ENCODE measurements around the gene SPRR1B. TPM values are rescaled to one million over a fixed set of nuclear protein-coding genes. Genes with fewer than 3 reads are reported as not detected.

Gene SPRR1B
- total and polyA plus RNA-seq, 9 donors, result not detected

- DNase-seq, result no peak
- H3K4me1 ChIP-seq (ENCODE audit: insufficient read depth), result no peaks in the 10 kb centered on the region
- H3K27ac ChIP-seq, result no peak within 1 kb of the TSS
- 89 to 95% (median 91%) methylated on average over 2 of the region's 2 CpGs for WGBS, 3 donors
- no peak within 1 kb of the TSS for H3K4me3 ChIP-seq
- H3K27me3 ChIP-seq, result no peaks in the 10 kb centered on the region
- H3K36me3 ChIP-seq, result no peaks in the 10 kb centered on the region
- intact Hi-C loops (cut with DNase I), result no loop called here
- TF ChIP-seq POLR2A (IDR thresholded peaks at IDR 0.05) (no peak), EP300 (IDR thresholded peaks at IDR 0.05) (no peak), CTCF (IDR thresholded peaks at IDR 0.05) (no peak)
- no peaks in the 10 kb centered on the region for H3K9me3 ChIP-seq
Measured at GRCh38 chr1:153057375-153057774, 26.4 kb downstream of the SPRR1B start, which contains the start of gene SPRR2A. TSS of gene SPRR2A (minus strand) at chr1:153057512. CDS start at chr1:153056735, 777 bp downstream.

GRCh38 chr1:153058154-153058553 is 27.2 kb downstream of the SPRR1B start:
- no peak overlapping the region for H3K4me3 ChIP-seq

GRCh38 chr1:153058826-153059784 is 28.1 kb downstream of the SPRR1B start:
- H3K4me1 ChIP-seq (ENCODE audit: insufficient read depth), result no peaks in the 10 kb centered on the region
- no peaks in the 10 kb centered on the region for H3K9me3 ChIP-seq
- no peaks in the 10 kb centered on the region for H3K27me3 ChIP-seq
- H3K36me3 ChIP-seq, result no peaks in the 10 kb centered on the region
- H3K27ac ChIP-seq, result no peak overlapping the region
- TF ChIP-seq CTCF (IDR thresholded peaks at IDR 0.05), result no peak
- no peak for TF ChIP-seq EP300 (IDR thresholded peaks at IDR 0.05)
- no peak for TF ChIP-seq POLR2A (IDR thresholded peaks at IDR 0.05)
- no peak overlapping the region for H3K4me3 ChIP-seq
- WGBS, 3 donors, result 89 to 95% (median 94%) methylated on average over 6 of the region's 6 CpGs
- intact Hi-C loops (cut with DNase I), result no loop called here
- no peak for DNase-seq

More at GRCh38 chr1:153058154-153058553, 27.2 kb downstream of the SPRR1B start:
- 69 to 85% (median 76%) methylated on average over 2 of the region's 2 CpGs for WGBS, 3 donors
- Histone ChIP-seq H3K36me3 (no peaks in the 10 kb centered on the region), H3K9me3 (no peaks in the 10 kb centered on the region), H3K27ac (no peak overlapping the region), H3K4me1 (ENCODE audit: insufficient read depth) (no peaks in the 10 kb centered on the region), H3K27me3 (no peaks in the 10 kb centered on the region)
- no peak for DNase-seq
- TF ChIP-seq POLR2A (IDR thresholded peaks at IDR 0.05) (no peak), EP300 (IDR thresholded peaks at IDR 0.05) (no peak), CTCF (IDR thresholded peaks at IDR 0.05) (no peak)
- intact Hi-C loops (cut with DNase I), result no loop called here

- Histone ChIP-seq H3K4me3 (no peak overlapping the region), H3K27me3 (no peaks in the 10 kb centered on the region), H3K9me3 (no peaks in the 10 kb centered on the region), H3K36me3 (no peaks in the 10 kb centered on the region), H3K4me1 (ENCODE audit: insufficient read depth) (no peaks in the 10 kb centered on the region), H3K27ac (no peak overlapping the region)
- intact Hi-C loops (cut with DNase I), result no loop called here
- whole genome bisulfite sequencing, 3 donors, result 82 to 92% (median 86%) methylated on average over 2 of the region's 2 CpGs
- no peak for DNase-seq
- TF ChIP-seq CTCF (IDR thresholded peaks at IDR 0.05), result no peak
Measured at GRCh38 chr1:153070243-153070642, 39.2 kb downstream of the SPRR1B start.
